ENCODE results near the gene ODAPH.
"Not testable (repeated sequence)": the region's sequence is repeated elsewhere in the genome, so short reads cannot be mapped to it uniquely, and the experiment has no call there.

- not testable (repeated sequence) for TF ChIP-seq CTCF, POLR2AphosphoS5 (IDR thresholded peaks at IDR 0.05)
Observed at GRCh38 chr4:75531536-75532143, 24.2 kb upstream of the ODAPH start.
